H9 (cell line): ENCODE data around the gene GDAP1L1. TPM values are rescaled to one million over a fixed set of nuclear protein-coding genes. Genes with fewer than 3 reads are reported as not detected.
A peak's percentile ranks its signal among the peaks of the same experiment; 100 is the strongest.

Experiments
- DNase-seq: peaks from one replicate; pipeline ENCODE4 v3.0.0-alpha.2; 2017
- H2AFZ ChIP-seq: one replicate; pipeline ENCODE4 v1.6.1; 2013; ENCODE audit warnings: mild to moderate bottlenecking, low read length, control low read depth, moderate library complexity
- H2AK5ac ChIP-seq: 2 replicates; pipeline ENCODE4 v1.6.1; 2013; ENCODE audit warnings: low read length, control low read depth, mixed read lengths; ENCODE audit not compliant: insufficient read length
- H2BK120ac ChIP-seq: one replicate; pipeline ENCODE4 v1.6.1; 2013; ENCODE audit warnings: low read depth, mild to moderate bottlenecking, low read length, control low read depth, inconsistent platforms; ENCODE audit not compliant: poor library complexity, severe bottlenecking
- H2BK12ac ChIP-seq: 2 replicates; pipeline ENCODE4 v1.6.1; 2013; ENCODE audit warnings: low read length, control low read depth, mixed read lengths, low read depth; ENCODE audit not compliant: insufficient read length
- H2BK15ac ChIP-seq: 2 replicates; pipeline ENCODE4 v1.6.1; 2013; ENCODE audit warnings: low read depth, low read length, control low read depth
- H2BK20ac ChIP-seq: one replicate; pipeline ENCODE4 v1.6.1; 2013; ENCODE audit warnings: low read depth, mild to moderate bottlenecking, low read length, control low read depth, inconsistent platforms; ENCODE audit not compliant: poor library complexity, severe bottlenecking
- H2BK5ac ChIP-seq: 2 replicates; pipeline ENCODE4 v1.6.1; 2013; ENCODE audit warnings: low read length, control low read depth, mixed read lengths; ENCODE audit not compliant: insufficient read length
- H3K14ac ChIP-seq: 2 replicates; pipeline ENCODE4 v1.6.1; 2013; ENCODE audit warnings: low read length, control low read depth; ENCODE audit not compliant: insufficient read depth
- H3K18ac ChIP-seq: 2 replicates; pipeline ENCODE4 v1.6.1; 2013; ENCODE audit warnings: low read depth, mild to moderate bottlenecking, mixed read lengths, low read length, control low read depth; ENCODE audit not compliant: insufficient read length
- H3K23ac ChIP-seq: 2 replicates; pipeline ENCODE4 v1.6.1; 2013; ENCODE audit warnings: low read length, control low read depth, mixed read lengths, low read depth; ENCODE audit not compliant: insufficient read length
- H3K23me2 ChIP-seq: 2 replicates; pipeline ENCODE4 v1.6.1; 2013; ENCODE audit warnings: low read depth, mild to moderate bottlenecking, mixed read lengths, low read length, control low read depth; ENCODE audit not compliant: insufficient read length, poor library complexity, severe bottlenecking
- H3K27ac ChIP-seq: 2 replicates; pipeline ENCODE4 v1.5.1; 2013; ENCODE audit warnings: low read length, control low read depth, mixed read lengths, low read depth; ENCODE audit not compliant: insufficient read length
- H3K27me3 ChIP-seq: 2 replicates; pipeline ENCODE4 v1.6.1; 2013; ENCODE audit warnings: low read length, control low read depth, inconsistent platforms; ENCODE audit not compliant: insufficient read depth
- H3K4ac ChIP-seq: 2 replicates; pipeline ENCODE4 v1.6.1; 2013; ENCODE audit warnings: low read depth, mild to moderate bottlenecking, control low read depth, inconsistent platforms, low read length, moderate library complexity
- H3K4me1 ChIP-seq: 2 replicates; pipeline ENCODE4 v1.6.1; 2013; ENCODE audit warnings: low read length, control low read depth, inconsistent platforms; ENCODE audit not compliant: insufficient read depth
- H3K4me2 ChIP-seq: 2 replicates; pipeline ENCODE4 v1.6.1; 2013; ENCODE audit warnings: low read length, control low read depth, mixed read lengths; ENCODE audit not compliant: insufficient read length, insufficient read depth
- H3K56ac ChIP-seq: 2 replicates; pipeline ENCODE4 v1.6.1; 2013; ENCODE audit warnings: low read depth, mild to moderate bottlenecking, mixed read lengths, low read length, control low read depth; ENCODE audit not compliant: insufficient read length
- H3K79me1 ChIP-seq: 2 replicates; pipeline ENCODE4 v1.6.1; 2013; ENCODE audit warnings: low read depth, mild to moderate bottlenecking, moderate library complexity, low read length, control low read depth, inconsistent platforms; ENCODE audit not compliant: insufficient read depth, poor library complexity, severe bottlenecking
- H3K79me2 ChIP-seq: 2 replicates; pipeline ENCODE4 v1.6.1; 2013; ENCODE audit warnings: low read length, control low read depth, inconsistent platforms; ENCODE audit not compliant: insufficient read depth
- H3K9ac ChIP-seq: 2 replicates; pipeline ENCODE4 v1.6.1; 2013; ENCODE audit warnings: low read length, control low read depth, mixed read lengths; ENCODE audit not compliant: insufficient read length; ENCODE audit errors: extremely low read depth
- H3K9me3 ChIP-seq: one replicate; pipeline ENCODE4 v1.6.1; 2013; ENCODE audit warnings: low read depth, low read length, inconsistent platforms; ENCODE audit not compliant: control insufficient read depth
- H3T11ph ChIP-seq: one replicate; pipeline ENCODE4 v1.6.1; 2013; ENCODE audit warnings: mild to moderate bottlenecking, low read length, control low read depth, inconsistent platforms
- H4K20me1 ChIP-seq: one replicate; pipeline ENCODE4 v1.6.1; 2013; ENCODE audit not compliant: control insufficient read depth, insufficient read length, insufficient read depth
- H4K5ac ChIP-seq: 2 replicates; pipeline ENCODE4 v1.6.1; 2013; ENCODE audit warnings: low read depth, mild to moderate bottlenecking, mixed read lengths, low read length, control low read depth; ENCODE audit not compliant: insufficient read length
- H4K8ac ChIP-seq: replicated peaks from 2 replicates; pipeline ENCODE4 v1.6.1; 2013; ENCODE audit warnings: low read length, control low read depth, mixed read lengths, low read depth; ENCODE audit not compliant: insufficient read length
- H4K91ac ChIP-seq: 2 replicates; pipeline ENCODE4 v1.6.1; 2013; ENCODE audit warnings: low read depth, mild to moderate bottlenecking, moderate library complexity, mixed read lengths, low read length, control low read depth; ENCODE audit not compliant: insufficient read length
- H3K27ac Mint-ChIP-seq, 3 experiments: 2 replicates in 2 of 3; 3 replicates in 1 of 3; pipeline ENCODE4 v1.8.0; 2020 to 2021; ENCODE audit warnings: mixed read lengths in 3 of 3, mild to moderate bottlenecking in 1 of 3, moderate library complexity in 1 of 3
- H3K27me3 Mint-ChIP-seq: 2 replicates; pipeline ENCODE4 v1.8.0; 2021; ENCODE audit warnings: low read depth, mild to moderate bottlenecking, moderate library complexity, mixed read lengths
- H3K36me3 Mint-ChIP-seq, 3 experiments: 2 replicates in 2 of 3; 3 replicates in 1 of 3; pipeline ENCODE4 v1.8.0; 2020 to 2021; ENCODE audit warnings: low read depth in 3 of 3, mixed read lengths in 3 of 3; ENCODE audit not compliant: insufficient read depth in 1 of 3
- H3K4me1 Mint-ChIP-seq, 2 experiments: 2 replicates each; pipeline ENCODE4 v1.8.0; 2020; ENCODE audit warnings: mixed read lengths in 2 of 2
- H3K4me3 Mint-ChIP-seq, 2 experiments: 2 replicates in 1 of 2; 3 replicates in 1 of 2; pipeline ENCODE4 v1.8.0; 2020 to 2021; ENCODE audit warnings: mild to moderate bottlenecking in 2 of 2, mixed read lengths in 2 of 2, moderate library complexity in 1 of 2
- H3K9me3 Mint-ChIP-seq, 2 experiments: 2 replicates in 1 of 2; 3 replicates in 1 of 2; pipeline ENCODE4 v1.8.0; 2020; ENCODE audit warnings: mild to moderate bottlenecking in 2 of 2, mixed read lengths in 2 of 2, moderate library complexity in 1 of 2
- WGBS: extraction: QIAGEN DNeasy Blood & Tissue Kit; methylation state at CpG from one replicate; pipeline ENCODE4 v1.1.7; 2013; ENCODE audit warnings: missing lambda C conversion rate, low lambda C conversion rate, mixed read lengths; ENCODE audit not compliant: insufficient read length; ENCODE audit errors: extremely low coverage; 5-methylcytosine and 5-hydroxymethylcytosine counted together
- total RNA-seq: library from RNA; stranded (reverse); gene quantifications from 2 replicates; pipeline ENCODE4 v1.2.1, GENCODE V29; 2021
- TF ChIP-seq, protein P1 (sequence below): fragments of 200-600 bp; sonication (generic); conservative IDR thresholded peaks from 3 replicates; pipeline ENCODE4 v1.8.0; 2021; ENCODE audit warnings: antibody characterized with exemption, mild to moderate bottlenecking

Gene GDAP1L1
- total RNA-seq, 1 experiment from 2014 or later: 5.9 TPM

GRCh38 chr20:44254073-44254472, 7.0 kb downstream of the GDAP1L1 start:
- H2BK20ac ChIP-seq: no peak overlapping the region
- no peak overlapping the region for H3K27ac ChIP-seq
- H3T11ph ChIP-seq: no peak overlapping the region
- H3K9ac ChIP-seq: no peak overlapping the region
- no peaks in the 10 kb centered on the region for H3K79me1 ChIP-seq
- H3K56ac ChIP-seq: no peak overlapping the region
- H3K4me2 ChIP-seq: no peak overlapping the region
- Mint-ChIP-seq H3K4me1 (peaks cover 14 to 17% of the 10 kb centered on the region in 2 experiments), H3K27me3 (no peaks in the 10 kb centered on the region; the same call in 1 of the 2 replicates), H3K27ac (peak overlapping the region in 1 of 3 experiments; percentile 0; a peak in 1 of 7 replicates), H3K4me3 (no peak overlapping the region), H3K9me3 (no peaks in the 10 kb centered on the region), H3K36me3 (no peaks in the 10 kb centered on the region)
- H3K4ac ChIP-seq: no peak overlapping the region
- no peak overlapping the region for H2BK120ac ChIP-seq
- H3K9me3 ChIP-seq: no peaks in the 10 kb centered on the region
- no peak for DNase-seq
- WGBS: no CpG with 5 or more reads among the region's 8 CpGs
- no peaks in the 10 kb centered on the region for H3K27me3 ChIP-seq
- no peak overlapping the region for H3K14ac ChIP-seq
- H2BK5ac ChIP-seq: no peak overlapping the region
- H4K8ac ChIP-seq: no peak overlapping the region
- no peak overlapping the region for H2BK12ac ChIP-seq
- H3K79me2 ChIP-seq: no peaks in the 10 kb centered on the region
- H4K91ac ChIP-seq: no peak overlapping the region
- no peaks in the 10 kb centered on the region for H3K23me2 ChIP-seq
- H4K5ac ChIP-seq: no peak overlapping the region
- H3K18ac ChIP-seq: no peak overlapping the region
- H2AK5ac ChIP-seq: no peak overlapping the region
- no peaks in the 10 kb centered on the region for H4K20me1 ChIP-seq
- no peaks in the 10 kb centered on the region for H3K4me1 ChIP-seq
- TF ChIP-seq, protein P1, sequence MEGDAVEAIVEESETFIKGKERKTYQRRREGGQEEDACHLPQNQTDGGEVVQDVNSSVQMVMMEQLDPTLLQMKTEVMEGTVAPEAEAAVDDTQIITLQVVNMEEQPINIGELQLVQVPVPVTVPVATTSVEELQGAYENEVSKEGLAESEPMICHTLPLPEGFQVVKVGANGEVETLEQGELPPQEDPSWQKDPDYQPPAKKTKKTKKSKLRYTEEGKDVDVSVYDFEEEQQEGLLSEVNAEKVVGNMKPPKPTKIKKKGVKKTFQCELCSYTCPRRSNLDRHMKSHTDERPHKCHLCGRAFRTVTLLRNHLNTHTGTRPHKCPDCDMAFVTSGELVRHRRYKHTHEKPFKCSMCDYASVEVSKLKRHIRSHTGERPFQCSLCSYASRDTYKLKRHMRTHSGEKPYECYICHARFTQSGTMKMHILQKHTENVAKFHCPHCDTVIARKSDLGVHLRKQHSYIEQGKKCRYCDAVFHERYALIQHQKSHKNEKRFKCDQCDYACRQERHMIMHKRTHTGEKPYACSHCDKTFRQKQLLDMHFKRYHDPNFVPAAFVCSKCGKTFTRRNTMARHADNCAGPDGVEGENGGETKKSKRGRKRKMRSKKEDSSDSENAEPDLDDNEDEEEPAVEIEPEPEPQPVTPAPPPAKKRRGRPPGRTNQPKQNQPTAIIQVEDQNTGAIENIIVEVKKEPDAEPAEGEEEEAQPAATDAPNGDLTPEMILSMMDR: no peak
- H2AFZ ChIP-seq: no peak overlapping the region
- H3K23ac ChIP-seq: no peak overlapping the region
- H2BK15ac ChIP-seq: no peak overlapping the region
